A549 (cell line): ENCODE measurements around the gene MEF2C. TPM values are rescaled to one million over a fixed set of nuclear protein-coding genes. Genes with fewer than 3 reads are reported as not detected.

Experiments used
- ATAC-seq, 2 experiments: fragments of 200-7000 bp in 1 of 2; fragments of >200 bp in 1 of 2; cut with Nextera tagmentation in 1 of 2; cut with Tn5 transposase in 1 of 2; 3 replicates each; pipeline versions ENCODE4 v1.8.0 to v1.9.1; 2018 to 2020; ENCODE audit warnings: mild to moderate bottlenecking in 1 of 2, moderate library complexity in 1 of 2
- CTCF ChIA-PET: fragments of 300-600 bp; sonication (Branson Sonifier 250); formaldehyde crosslinking; extraction: SDS; loops from one replicate; lab custom pipeline; 2021; ENCODE audit warnings: antibody characterized with exemption, inconsistent platforms; lab: Yijun Ruan, JAX
- POLR2A ChIA-PET: fragments of 350-600 bp; formaldehyde crosslinking; extraction: SDS; loops from one replicate; lab custom pipeline; 2021; ENCODE audit warnings: antibody characterized with exemption, inconsistent platforms; lab: Yijun Ruan, JAX
- DNase-seq, 2 experiments: peaks; one replicate each; pipeline versions ENCODE4 v3.0.0 to v3.0.0-alpha.2; 2011 to 2016; ENCODE audit warnings: low read depth in 1 of 2, low spot score in 1 of 2
- FAIRE-seq: peaks from 2 replicates; lab custom pipeline; 2011; peaks lifted over from hg19 to GRCh38; lab: Jason Lieb, UNC
- H3K27ac ChIP-seq, 2 experiments: fragments of >200 bp; sonication (Bioruptor Twin); formaldehyde crosslinking; 3 replicates each; pipeline ENCODE4 v1.5.1; 2016 to 2017
- H3K4me1 ChIP-seq: fragments of >200 bp; sonication (Bioruptor Twin); formaldehyde crosslinking; 3 replicates; pipeline ENCODE4 v1.6.1; 2016
- H3K4me2 ChIP-seq: fragments of >200 bp; sonication (Bioruptor Twin); formaldehyde crosslinking; 3 replicates; pipeline ENCODE4 v1.6.1; 2016
- H3K4me3 ChIP-seq: fragments of >200 bp; sonication (Bioruptor Twin); formaldehyde crosslinking; 3 replicates; pipeline ENCODE4 v1.5.1; 2016
- H3K9me3 ChIP-seq: fragments of >200 bp; sonication (Bioruptor Twin); formaldehyde crosslinking; 3 replicates; pipeline ENCODE4 v1.6.1; 2016
- BHLHE40 ChIP-seq: IDR thresholded peaks from 2 replicates; pipeline ENCODE4 v1.6.1; 2012; ENCODE audit warnings: low read depth, low read length, inconsistent platforms
- CBX2 ChIP-seq: fragments of 200-600 bp; sonication (generic); IDR thresholded peaks from 2 replicates; pipeline ENCODE4 v1.6.1; 2016; ENCODE audit warnings: low read depth, mild to moderate bottlenecking, borderline replicate concordance
- CEBPB ChIP-seq, 2 experiments: fragments of >200 bp in 1 of 2; sonication (Bioruptor Twin) in 1 of 2; formaldehyde crosslinking in 1 of 2; IDR thresholded peaks; 2 replicates each; pipeline ENCODE4 v1.6.1; 2012 to 2016
- CTCF ChIP-seq: fragments of >200 bp; sonication (Bioruptor Twin); formaldehyde crosslinking; IDR thresholded peaks from 3 replicates; pipeline ENCODE4 v1.5.1; 2016
- E2F6 ChIP-seq: IDR thresholded peaks from 2 replicates; pipeline ENCODE4 v1.6.1; 2012; ENCODE audit warnings: low read depth, borderline replicate concordance
- ELK1 ChIP-seq: fragments of 150-350 bp; IDR thresholded peaks from 2 replicates; pipeline ENCODE4 v1.6.1; 2014; ENCODE audit warnings: low read depth, mild to moderate bottlenecking, low read length
- EP300 ChIP-seq, 2 experiments: fragments of >200 bp; sonication (Bioruptor Twin); formaldehyde crosslinking; IDR thresholded peaks; 2 replicates in 1 of 2; 3 replicates in 1 of 2; pipeline ENCODE4 v1.6.1; 2016 to 2017
- ESRRA ChIP-seq: fragments of 150-350 bp; IDR thresholded peaks from 2 replicates; pipeline ENCODE4 v1.6.1; 2014; ENCODE audit warnings: mild to moderate bottlenecking, low read length, borderline replicate concordance
- FOSB ChIP-seq: fragments of 250-450 bp; sonication (Bioruptor Pico); IDR thresholded peaks from 2 replicates; pipeline ENCODE4 v1.5.0; 2020; ENCODE audit warnings: mild to moderate bottlenecking, moderate library complexity
- GATA3 ChIP-seq: IDR thresholded peaks from 2 replicates; pipeline ENCODE4 v1.6.1; 2012; ENCODE audit warnings: borderline replicate concordance
- HES2 ChIP-seq: fragments of >200 bp; sonication (Bioruptor Twin); formaldehyde crosslinking; IDR thresholded peaks from 2 replicates; pipeline ENCODE4 v1.6.1; 2016
- HOXA7 ChIP-seq: fragments of 250-450 bp; sonication (Bioruptor Pico); IDR thresholded peaks from 2 replicates; pipeline ENCODE4 v1.5.0; 2020; ENCODE audit warnings: mild to moderate bottlenecking, moderate library complexity
- HOXB5 ChIP-seq: fragments of 250-450 bp; sonication (Bioruptor Pico); IDR thresholded peaks from 2 replicates; pipeline ENCODE4 v1.5.0; 2020; ENCODE audit warnings: mild to moderate bottlenecking, moderate library complexity
- JUN ChIP-seq, 2 experiments: fragments of >200 bp; sonication (Bioruptor Twin); formaldehyde crosslinking; IDR thresholded peaks; 2 replicates in 1 of 2; 3 replicates in 1 of 2; pipeline ENCODE4 v1.6.1; 2016 to 2017
- KDM1A ChIP-seq: fragments of 200-600 bp; sonication (generic); IDR thresholded peaks from 2 replicates; pipeline ENCODE4 v1.6.1; 2016; ENCODE audit warnings: low read depth, mild to moderate bottlenecking
- KDM5A ChIP-seq: fragments of 200-600 bp; sonication (generic); IDR thresholded peaks from 2 replicates; pipeline ENCODE4 v1.6.1; 2016; ENCODE audit warnings: antibody characterized with exemption, mild to moderate bottlenecking
- MAX ChIP-seq: IDR thresholded peaks from 2 replicates; pipeline ENCODE4 v1.6.1; 2012
- MAZ ChIP-seq: fragments of 150-350 bp; IDR thresholded peaks from 2 replicates; pipeline ENCODE4 v1.6.1; 2014; ENCODE audit warnings: antibody characterized with exemption, low read depth, low read length, borderline replicate concordance
- NPAS2 ChIP-seq: fragments of 250-450 bp; sonication (Bioruptor Pico); IDR thresholded peaks from 2 replicates; pipeline ENCODE4 v1.8.0; 2022; ENCODE audit warnings: mild to moderate bottlenecking, moderate library complexity, borderline replicate concordance
- NR3C1 ChIP-seq: fragments of >200 bp; sonication (Bioruptor Twin); formaldehyde crosslinking; IDR thresholded peaks from 3 replicates; pipeline ENCODE4 v1.6.1; 2017
- PHF8 ChIP-seq: fragments of 200-600 bp; sonication (generic); IDR thresholded peaks from 2 replicates; pipeline ENCODE4 v1.6.1; 2016; ENCODE audit warnings: low read depth, mild to moderate bottlenecking, antibody characterized with exemption, moderate library complexity, borderline replicate concordance
- POLR2A ChIP-seq: IDR thresholded peaks from 2 replicates; pipeline ENCODE4 v1.6.1; 2012; ENCODE audit warnings: mild to moderate bottlenecking, low read length
- RCOR1 ChIP-seq: fragments of 150-350 bp; IDR thresholded peaks from 2 replicates; pipeline ENCODE4 v1.6.1; 2014; ENCODE audit warnings: antibody characterized with exemption, low read length, low read depth
- REST ChIP-seq: fragments of 200-600 bp; sonication (generic); IDR thresholded peaks from 2 replicates; pipeline ENCODE4 v1.6.1; 2016; ENCODE audit warnings: antibody characterized with exemption, mild to moderate bottlenecking, moderate library complexity
- SMC3 ChIP-seq: fragments of >200 bp; sonication (Bioruptor Twin); formaldehyde crosslinking; IDR thresholded peaks from 3 replicates; pipeline ENCODE4 v1.6.1; 2018; ENCODE audit warnings: inconsistent platforms
- ZFP36 ChIP-seq: fragments of 450-650 bp; IDR thresholded peaks from 2 replicates; pipeline ENCODE4 v1.6.1; 2014; ENCODE audit warnings: borderline replicate concordance; ENCODE audit not compliant: partially characterized antibody
- WGBS: methylation state at CpG from one replicate; pipeline ENCODE4 v1.1.6; 2017; ENCODE audit errors: missing lambda C conversion rate; 5-methylcytosine and 5-hydroxymethylcytosine counted together
- polyA plus RNA-seq, 4 experiments: library from polyadenylated mRNA; depleted of rRNA in 3 of 4; stranded (reverse); fragments of >200 nt; fragmentation: RNase III in 1 of 4; extraction: RNeasy Plus Mini Kit Qiagen cat#74134 plus additional on column Dnase treatment in 1 of 4; gene quantifications; 2 replicates in 3 of 4; 3 replicates in 1 of 4; pipeline ENCODE4 v1.2.3, GENCODE V29; 2011 to 2017

The MEF2C gene
- polyA plus RNA-seq, 2 of the 4 experiments (the other 2 are of a cell fraction), result 0.03 to 0.06 TPM

GRCh38 chr5:88815050-88815789 lies 67.8 kb downstream of the MEF2C start (continued):
- TF ChIP-seq MAZ (no peak), CTCF (no peak), NR3C1 (no peak), CEBPB (IDR thresholded peaks at IDR 0.05) (no peak), GATA3 (no peak), RCOR1 (no peak), POLR2A (no peak), CBX2 (no peak), HOXB5 (CRISPR knock-in tag) (no peak), KDM1A (no peak)

- Histone ChIP-seq H3K4me3 (no peak overlapping the region), H3K27ac (no peak overlapping the region), H3K4me2 (no peak overlapping the region), H3K4me1 (no peaks in the 10 kb centered on the region), H3K9me3 (no peaks in the 10 kb centered on the region)
- WGBS, result 70% methylated on average over 17 of the region's 17 CpGs
- CTCF ChIA-PET, result no interaction called here
- DNase-seq (no peak), ATAC-seq (no peak), FAIRE-seq (no peak)
- POLR2A ChIA-PET, result no interaction called here
- no peak for TF ChIP-seq CBX2
- TF ChIP-seq NPAS2 (CRISPR knock-in tag), result no peak
- TF ChIP-seq REST, result no peak
- no peak for TF ChIP-seq KDM5A
- no peak for TF ChIP-seq HOXB5 (CRISPR knock-in tag)
- TF ChIP-seq RCOR1, result no peak
- TF ChIP-seq FOSB (CRISPR knock-in tag), result no peak
- TF ChIP-seq EP300 (IDR thresholded peaks at IDR 0.05), result no peak
- TF ChIP-seq ZFP36, result no peak
Observed at GRCh38 chr5:88813805-88814575, 69.0 kb downstream of the MEF2C start.

GRCh38 chr5:88813244-88813643 lies 69.7 kb downstream of the MEF2C start:
- ATAC-seq, result no peak
- Histone ChIP-seq H3K4me2 (no peak overlapping the region), H3K9me3 (no peaks in the 10 kb centered on the region), H3K4me3 (no peak overlapping the region), H3K27ac (no peak overlapping the region), H3K4me1 (no peaks in the 10 kb centered on the region)
- 54% methylated on average over 1 of the region's 1 CpG for WGBS
- FAIRE-seq, result no peak
- POLR2A ChIA-PET, result no interaction called here
- no peak for DNase-seq
- CTCF ChIA-PET, result interaction anchor here (1.2 kb wide), 1 partner anchor 16 kb away, joined by 3 read pairs; no protein-coding TSS in a partner anchor
- TF ChIP-seq JUN (IDR thresholded peaks at IDR 0.05) (no peak), HES2 (no peak), NPAS2 (CRISPR knock-in tag) (no peak), SMC3 (no peak), E2F6 (no peak), ELK1 (no peak), POLR2A (no peak), ESRRA (no peak), BHLHE40 (no peak), HOXB5 (CRISPR knock-in tag) (no peak), PHF8 (no peak), HOXA7 (CRISPR knock-in tag) (no peak), MAX (no peak)
